Smooth muscle cell (in vitro differentiated cells): Measurements from ENCODE around the gene PSMG4. TPM values are rescaled to one million over a fixed set of nuclear protein-coding genes. Genes with fewer than 3 reads are reported as not detected.

ENCODE experiments used
- DNase-seq: peaks from one replicate; lab custom pipeline; 2025; ENCODE audit not compliant: unreplicated experiment; lab: John Stamatoyannopoulos, UW
- H2AFZ ChIP-seq: fragments of 200-600 bp; sonication (generic); 2 replicates; pipeline ENCODE4 v1.6.0; 2016; ENCODE audit warnings: antibody characterized with exemption, low read depth, mild to moderate bottlenecking
- H3F3A ChIP-seq: fragments of 200-600 bp; sonication (generic); 2 replicates; pipeline ENCODE4 v1.6.0; 2017; ENCODE audit warnings: antibody characterized with exemption, low read depth
- H3K27ac ChIP-seq: fragments of 200-600 bp; sonication (generic); 2 replicates; pipeline ENCODE4 v1.5.1; 2016; ENCODE audit warnings: low read depth, mild to moderate bottlenecking
- H3K27me3 ChIP-seq: fragments of 200-600 bp; sonication (generic); 2 replicates; pipeline ENCODE4 v1.6.1; 2016; ENCODE audit warnings: low read depth, mild to moderate bottlenecking
- H3K36me3 ChIP-seq: fragments of 200-600 bp; sonication (generic); 2 replicates; pipeline ENCODE4 v1.5.1; 2016; ENCODE audit warnings: low read depth
- H3K4me1 ChIP-seq: fragments of 200-600 bp; sonication (generic); 2 replicates; pipeline ENCODE4 v1.5.1; 2016; ENCODE audit warnings: low read depth
- H3K4me2 ChIP-seq: fragments of 200-600 bp; sonication (generic); 2 replicates; pipeline ENCODE4 v1.6.0; 2016; ENCODE audit warnings: mild to moderate bottlenecking
- H3K4me3 ChIP-seq: fragments of 200-600 bp; sonication (generic); 2 replicates; pipeline ENCODE4 v1.5.1; 2016; ENCODE audit warnings: mild to moderate bottlenecking
- H3K79me2 ChIP-seq: fragments of 200-600 bp; sonication (generic); 2 replicates; pipeline ENCODE4 v1.6.0; 2016; ENCODE audit warnings: low read depth, mild to moderate bottlenecking
- H3K9ac ChIP-seq: fragments of 200-600 bp; sonication (generic); 2 replicates; pipeline ENCODE4 v1.6.0; 2016; ENCODE audit warnings: low read depth
- H3K9me3 ChIP-seq: fragments of 200-600 bp; sonication (generic); replicated peaks from 2 replicates; pipeline ENCODE4 v1.5.1; 2016; ENCODE audit warnings: low read depth
- H4K20me1 ChIP-seq: fragments of 200-600 bp; sonication (generic); 2 replicates; pipeline ENCODE4 v1.6.0; 2016; ENCODE audit warnings: low read depth
- CTCF ChIP-seq: fragments of 200-600 bp; sonication (generic); IDR thresholded peaks from 2 replicates; pipeline ENCODE4 v1.5.1; 2017; ENCODE audit warnings: borderline replicate concordance, mild to moderate bottlenecking, antibody characterized with exemption; ENCODE audit not compliant: insufficient read depth, poor library complexity, severe bottlenecking
- WGBS: methylation state at CpG from one replicate; pipeline ENCODE4 v1.1.7; 2016; ENCODE audit warnings: low lambda C conversion rate; 5-methylcytosine and 5-hydroxymethylcytosine counted together
- polyA plus RNA-seq: library from polyadenylated mRNA; unstranded; fragments of >200 nt; fragmentation: Nextera tagmentation; extraction: Ambion mirVana; gene quantifications from 2 replicates; pipeline ENCODE4 v1.2.1, GENCODE V29; 2016
- total RNA-seq: library from RNA; depleted of rRNA; stranded (reverse); fragments of >200 nt; gene quantifications from 2 replicates; pipeline ENCODE4 v1.2.3, GENCODE V29; 2014

Gene PSMG4
- total and polyA plus RNA-seq, 2 experiments from 2014 or later: 10.9 to 12.5 TPM

GRCh38 chr6:3231247-3232016, 27.3 kb upstream of the PSMG4 start:
- no peak overlapping the region for H3K27ac ChIP-seq
- no peaks in the 10 kb centered on the region for H3K9me3 ChIP-seq
- TF ChIP-seq CTCF: no peak
- H3K4me2 ChIP-seq: peak overlapping the region; percentile 95
- H3K36me3 ChIP-seq: no peaks in the 10 kb centered on the region
- no peak for DNase-seq
- H2AFZ ChIP-seq: peak overlapping the region; percentile 94
- no peaks in the 10 kb centered on the region for H3K79me2 ChIP-seq
- peaks cover 27% of the 10 kb centered on the region for H3K4me1 ChIP-seq
- peaks cover 51% of the 10 kb centered on the region for H3K27me3 ChIP-seq
- 1% methylated on average over 46 of the region's 47 CpGs for WGBS
- H3K4me3 ChIP-seq: peak overlapping the region; percentile 80
- H4K20me1 ChIP-seq: no peaks in the 10 kb centered on the region
- peaks cover 13% of the 10 kb centered on the region for H3F3A ChIP-seq
- peak overlapping the region; percentile 65 for H3K9ac ChIP-seq

GRCh38 chr6:3232017-3232945, 26.5 kb upstream of the PSMG4 start:
- H3K4me1 ChIP-seq: peaks cover 27% of the 10 kb centered on the region
- no peak overlapping the region for H3K27ac ChIP-seq
- H4K20me1 ChIP-seq: no peaks in the 10 kb centered on the region
- DNase-seq: no peak
- 19% methylated on average over 23 of the region's 23 CpGs for WGBS
- H3K79me2 ChIP-seq: no peaks in the 10 kb centered on the region
- no peaks in the 10 kb centered on the region for H3K36me3 ChIP-seq
- TF ChIP-seq CTCF: no peak
- peak overlapping the region; percentile 94 for H2AFZ ChIP-seq
- no peaks in the 10 kb centered on the region for H3K9me3 ChIP-seq
- peaks cover 13% of the 10 kb centered on the region for H3F3A ChIP-seq
- H3K4me2 ChIP-seq: peak overlapping the region; percentile 95
- H3K4me3 ChIP-seq: peak overlapping the region; percentile 80
- peaks cover 50% of the 10 kb centered on the region for H3K27me3 ChIP-seq
- H3K9ac ChIP-seq: no peak overlapping the region

GRCh38 chr6:3233321-3233720, 25.4 kb upstream of the PSMG4 start:
- peaks cover 13% of the 10 kb centered on the region for H3F3A ChIP-seq
- no peaks in the 10 kb centered on the region for H3K79me2 ChIP-seq
- 79% methylated on average over 3 of the region's 3 CpGs for WGBS
- H3K4me2 ChIP-seq: no peak overlapping the region
- no peaks in the 10 kb centered on the region for H3K36me3 ChIP-seq
- no peak for TF ChIP-seq CTCF
- H3K4me3 ChIP-seq: no peak overlapping the region
- H3K9ac ChIP-seq: no peak overlapping the region
- H4K20me1 ChIP-seq: no peaks in the 10 kb centered on the region
- no peak overlapping the region for H2AFZ ChIP-seq
- peaks cover 39% of the 10 kb centered on the region for H3K27me3 ChIP-seq
- no peak for DNase-seq
- H3K9me3 ChIP-seq: no peaks in the 10 kb centered on the region
- peaks cover 25% of the 10 kb centered on the region for H3K4me1 ChIP-seq
- H3K27ac ChIP-seq: no peak overlapping the region
